H9 (cell line): ENCODE data around the gene IQGAP2. TPM values are rescaled to one million over a fixed set of nuclear protein-coding genes. Genes with fewer than 3 reads are reported as not detected.

ENCODE experiments used
- DNase-seq: peaks from one replicate; pipeline ENCODE4 v3.0.0-alpha.2; 2017
- H2AFZ ChIP-seq: one replicate; pipeline ENCODE4 v1.6.1; 2013; ENCODE audit warnings: mild to moderate bottlenecking, low read length, control low read depth, moderate library complexity
- H2AK5ac ChIP-seq: 2 replicates; pipeline ENCODE4 v1.6.1; 2013; ENCODE audit warnings: low read length, control low read depth, mixed read lengths; ENCODE audit not compliant: insufficient read length
- H2BK120ac ChIP-seq: one replicate; pipeline ENCODE4 v1.6.1; 2013; ENCODE audit warnings: low read depth, mild to moderate bottlenecking, low read length, control low read depth, inconsistent platforms; ENCODE audit not compliant: poor library complexity, severe bottlenecking
- H2BK12ac ChIP-seq: 2 replicates; pipeline ENCODE4 v1.6.1; 2013; ENCODE audit warnings: low read length, control low read depth, mixed read lengths, low read depth; ENCODE audit not compliant: insufficient read length
- H2BK15ac ChIP-seq: 2 replicates; pipeline ENCODE4 v1.6.1; 2013; ENCODE audit warnings: low read depth, low read length, control low read depth
- H2BK20ac ChIP-seq: one replicate; pipeline ENCODE4 v1.6.1; 2013; ENCODE audit warnings: low read depth, mild to moderate bottlenecking, low read length, control low read depth, inconsistent platforms; ENCODE audit not compliant: poor library complexity, severe bottlenecking
- H2BK5ac ChIP-seq: 2 replicates; pipeline ENCODE4 v1.6.1; 2013; ENCODE audit warnings: low read length, control low read depth, mixed read lengths; ENCODE audit not compliant: insufficient read length
- H3K14ac ChIP-seq: 2 replicates; pipeline ENCODE4 v1.6.1; 2013; ENCODE audit warnings: low read length, control low read depth; ENCODE audit not compliant: insufficient read depth
- H3K18ac ChIP-seq: 2 replicates; pipeline ENCODE4 v1.6.1; 2013; ENCODE audit warnings: low read depth, mild to moderate bottlenecking, mixed read lengths, low read length, control low read depth; ENCODE audit not compliant: insufficient read length
- H3K23ac ChIP-seq: 2 replicates; pipeline ENCODE4 v1.6.1; 2013; ENCODE audit warnings: low read length, control low read depth, mixed read lengths, low read depth; ENCODE audit not compliant: insufficient read length
- H3K23me2 ChIP-seq: 2 replicates; pipeline ENCODE4 v1.6.1; 2013; ENCODE audit warnings: low read depth, mild to moderate bottlenecking, mixed read lengths, low read length, control low read depth; ENCODE audit not compliant: insufficient read length, poor library complexity, severe bottlenecking
- H3K27ac ChIP-seq: 2 replicates; pipeline ENCODE4 v1.5.1; 2013; ENCODE audit warnings: low read length, control low read depth, mixed read lengths, low read depth; ENCODE audit not compliant: insufficient read length
- H3K27me3 ChIP-seq: 2 replicates; pipeline ENCODE4 v1.6.1; 2013; ENCODE audit warnings: low read length, control low read depth, inconsistent platforms; ENCODE audit not compliant: insufficient read depth
- H3K4ac ChIP-seq: 2 replicates; pipeline ENCODE4 v1.6.1; 2013; ENCODE audit warnings: low read depth, mild to moderate bottlenecking, control low read depth, inconsistent platforms, low read length, moderate library complexity
- H3K4me1 ChIP-seq: 2 replicates; pipeline ENCODE4 v1.6.1; 2013; ENCODE audit warnings: low read length, control low read depth, inconsistent platforms; ENCODE audit not compliant: insufficient read depth
- H3K4me2 ChIP-seq: 2 replicates; pipeline ENCODE4 v1.6.1; 2013; ENCODE audit warnings: low read length, control low read depth, mixed read lengths; ENCODE audit not compliant: insufficient read length, insufficient read depth
- H3K56ac ChIP-seq: 2 replicates; pipeline ENCODE4 v1.6.1; 2013; ENCODE audit warnings: low read depth, mild to moderate bottlenecking, mixed read lengths, low read length, control low read depth; ENCODE audit not compliant: insufficient read length
- H3K79me1 ChIP-seq: 2 replicates; pipeline ENCODE4 v1.6.1; 2013; ENCODE audit warnings: low read depth, mild to moderate bottlenecking, moderate library complexity, low read length, control low read depth, inconsistent platforms; ENCODE audit not compliant: insufficient read depth, poor library complexity, severe bottlenecking
- H3K79me2 ChIP-seq: 2 replicates; pipeline ENCODE4 v1.6.1; 2013; ENCODE audit warnings: low read length, control low read depth, inconsistent platforms; ENCODE audit not compliant: insufficient read depth
- H3K9ac ChIP-seq: 2 replicates; pipeline ENCODE4 v1.6.1; 2013; ENCODE audit warnings: low read length, control low read depth, mixed read lengths; ENCODE audit not compliant: insufficient read length; ENCODE audit errors: extremely low read depth
- H3K9me3 ChIP-seq: one replicate; pipeline ENCODE4 v1.6.1; 2013; ENCODE audit warnings: low read depth, low read length, inconsistent platforms; ENCODE audit not compliant: control insufficient read depth
- H3T11ph ChIP-seq: one replicate; pipeline ENCODE4 v1.6.1; 2013; ENCODE audit warnings: mild to moderate bottlenecking, low read length, control low read depth, inconsistent platforms
- H4K20me1 ChIP-seq: one replicate; pipeline ENCODE4 v1.6.1; 2013; ENCODE audit not compliant: control insufficient read depth, insufficient read length, insufficient read depth
- H4K5ac ChIP-seq: 2 replicates; pipeline ENCODE4 v1.6.1; 2013; ENCODE audit warnings: low read depth, mild to moderate bottlenecking, mixed read lengths, low read length, control low read depth; ENCODE audit not compliant: insufficient read length
- H4K8ac ChIP-seq: replicated peaks from 2 replicates; pipeline ENCODE4 v1.6.1; 2013; ENCODE audit warnings: low read length, control low read depth, mixed read lengths, low read depth; ENCODE audit not compliant: insufficient read length
- H4K91ac ChIP-seq: 2 replicates; pipeline ENCODE4 v1.6.1; 2013; ENCODE audit warnings: low read depth, mild to moderate bottlenecking, moderate library complexity, mixed read lengths, low read length, control low read depth; ENCODE audit not compliant: insufficient read length
- H3K27ac Mint-ChIP-seq, 3 experiments: 2 replicates in 2 of 3; 3 replicates in 1 of 3; pipeline ENCODE4 v1.8.0; 2020 to 2021; ENCODE audit warnings: mixed read lengths in 3 of 3, mild to moderate bottlenecking in 1 of 3, moderate library complexity in 1 of 3
- H3K27me3 Mint-ChIP-seq: 2 replicates; pipeline ENCODE4 v1.8.0; 2021; ENCODE audit warnings: low read depth, mild to moderate bottlenecking, moderate library complexity, mixed read lengths
- H3K36me3 Mint-ChIP-seq, 3 experiments: 2 replicates in 2 of 3; 3 replicates in 1 of 3; pipeline ENCODE4 v1.8.0; 2020 to 2021; ENCODE audit warnings: low read depth in 3 of 3, mixed read lengths in 3 of 3; ENCODE audit not compliant: insufficient read depth in 1 of 3
- H3K4me1 Mint-ChIP-seq, 2 experiments: 2 replicates each; pipeline ENCODE4 v1.8.0; 2020; ENCODE audit warnings: mixed read lengths in 2 of 2
- H3K4me3 Mint-ChIP-seq, 2 experiments: 2 replicates in 1 of 2; 3 replicates in 1 of 2; pipeline ENCODE4 v1.8.0; 2020 to 2021; ENCODE audit warnings: mild to moderate bottlenecking in 2 of 2, mixed read lengths in 2 of 2, moderate library complexity in 1 of 2
- H3K9me3 Mint-ChIP-seq, 2 experiments: 2 replicates in 1 of 2; 3 replicates in 1 of 2; pipeline ENCODE4 v1.8.0; 2020; ENCODE audit warnings: mild to moderate bottlenecking in 2 of 2, mixed read lengths in 2 of 2, moderate library complexity in 1 of 2
- WGBS: extraction: QIAGEN DNeasy Blood & Tissue Kit; methylation state at CpG from one replicate; pipeline ENCODE4 v1.1.7; 2013; ENCODE audit warnings: missing lambda C conversion rate, low lambda C conversion rate, mixed read lengths; ENCODE audit not compliant: insufficient read length; ENCODE audit errors: extremely low coverage; 5-methylcytosine and 5-hydroxymethylcytosine counted together
- total RNA-seq: library from RNA; stranded (reverse); gene quantifications from 2 replicates; pipeline ENCODE4 v1.2.1, GENCODE V29; 2021
- TF ChIP-seq, protein P1 (sequence below): fragments of 200-600 bp; sonication (generic); conservative IDR thresholded peaks from 3 replicates; pipeline ENCODE4 v1.8.0; 2021; ENCODE audit warnings: antibody characterized with exemption, mild to moderate bottlenecking

IQGAP2 gene
- total RNA-seq, 1 experiment from 2014 or later: 22.5 TPM

DNA sequence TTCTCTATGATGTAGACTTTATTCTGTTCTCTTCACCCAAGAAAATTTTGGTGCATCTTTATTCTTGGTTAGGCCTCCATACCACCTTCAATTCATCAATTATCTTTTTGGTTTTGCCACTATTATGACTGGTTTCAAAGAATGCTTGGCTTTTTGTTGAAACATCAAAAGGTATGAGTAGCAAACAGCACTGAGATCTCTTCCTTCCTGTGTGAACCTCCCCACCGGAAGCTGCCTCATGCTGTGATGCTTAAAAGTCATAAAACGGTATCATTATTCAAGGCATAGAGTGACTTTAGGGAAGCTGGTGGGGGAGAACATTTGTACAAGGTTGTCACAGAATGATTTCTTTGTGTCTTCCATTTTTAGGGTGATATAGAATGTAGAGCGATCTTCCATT is 70.6 kb downstream of the IQGAP2 start:
- no peak overlapping the region for H2BK20ac ChIP-seq
- no peak overlapping the region for H3K18ac ChIP-seq
- no peak overlapping the region for H2AFZ ChIP-seq
- no peak overlapping the region for H3K4ac ChIP-seq
- H4K8ac ChIP-seq: no peak overlapping the region
- no peak overlapping the region for H3K9ac ChIP-seq
- no peaks in the 10 kb centered on the region; the same call in 1 of the 2 replicates for H3K79me2 ChIP-seq
- no peak overlapping the region for H2AK5ac ChIP-seq
- H3K27ac ChIP-seq: no peak overlapping the region
- Mint-ChIP-seq H3K27me3 (no peaks in the 10 kb centered on the region; the same call in 1 of the 2 replicates), H3K9me3 (peaks cover 8 to 11% of the 10 kb centered on the region in 2 experiments), H3K36me3 (peaks cover 13 to 18% (median 17%) of the 10 kb centered on the region in 3 experiments; a peak in 6 of 7 replicates), H3K4me3 (no peak overlapping the region), H3K4me1 (peaks cover 25 to 26% of the 10 kb centered on the region in 2 experiments), H3K27ac (peak overlapping the region in 1 of 3 experiments; percentile 93; a peak in 2 of 7 replicates)
- H4K20me1 ChIP-seq: no peaks in the 10 kb centered on the region
- no peak overlapping the region for H2BK12ac ChIP-seq
- no peak overlapping the region for H3K14ac ChIP-seq
- no peak overlapping the region for H2BK5ac ChIP-seq
- no peak overlapping the region for H4K5ac ChIP-seq
- H3K23me2 ChIP-seq: no peaks in the 10 kb centered on the region
- no peak overlapping the region for H2BK120ac ChIP-seq
- H3K9me3 ChIP-seq: no peaks in the 10 kb centered on the region
- no peak overlapping the region for H3T11ph ChIP-seq
- no CpG with 5 or more reads among the region's 3 CpGs for WGBS
- no peak overlapping the region for H3K56ac ChIP-seq
- no peaks in the 10 kb centered on the region for H3K79me1 ChIP-seq
- no peaks in the 10 kb centered on the region for H3K27me3 ChIP-seq
- H3K4me2 ChIP-seq: no peak overlapping the region
- H3K23ac ChIP-seq: no peak overlapping the region
- H4K91ac ChIP-seq: no peak overlapping the region
- DNase-seq: no peak
- no peak overlapping the region for H2BK15ac ChIP-seq
- TF ChIP-seq, protein P1, sequence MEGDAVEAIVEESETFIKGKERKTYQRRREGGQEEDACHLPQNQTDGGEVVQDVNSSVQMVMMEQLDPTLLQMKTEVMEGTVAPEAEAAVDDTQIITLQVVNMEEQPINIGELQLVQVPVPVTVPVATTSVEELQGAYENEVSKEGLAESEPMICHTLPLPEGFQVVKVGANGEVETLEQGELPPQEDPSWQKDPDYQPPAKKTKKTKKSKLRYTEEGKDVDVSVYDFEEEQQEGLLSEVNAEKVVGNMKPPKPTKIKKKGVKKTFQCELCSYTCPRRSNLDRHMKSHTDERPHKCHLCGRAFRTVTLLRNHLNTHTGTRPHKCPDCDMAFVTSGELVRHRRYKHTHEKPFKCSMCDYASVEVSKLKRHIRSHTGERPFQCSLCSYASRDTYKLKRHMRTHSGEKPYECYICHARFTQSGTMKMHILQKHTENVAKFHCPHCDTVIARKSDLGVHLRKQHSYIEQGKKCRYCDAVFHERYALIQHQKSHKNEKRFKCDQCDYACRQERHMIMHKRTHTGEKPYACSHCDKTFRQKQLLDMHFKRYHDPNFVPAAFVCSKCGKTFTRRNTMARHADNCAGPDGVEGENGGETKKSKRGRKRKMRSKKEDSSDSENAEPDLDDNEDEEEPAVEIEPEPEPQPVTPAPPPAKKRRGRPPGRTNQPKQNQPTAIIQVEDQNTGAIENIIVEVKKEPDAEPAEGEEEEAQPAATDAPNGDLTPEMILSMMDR: no peak
- peaks cover 17% of the 10 kb centered on the region for H3K4me1 ChIP-seq
